Central memory CD8-positive, alpha-beta T cell (primary cell): ENCODE results near the gene DYSF.

ENCODE experiments used
- ATAC-seq: fragments of 150-1000 bp; cut with Tn5 transposase; replicated peaks from 2 replicates; pipeline ENCODE4 v1.10.0; 2022; ENCODE audit warnings: mild to moderate bottlenecking, moderate FRiP score, moderate number of reproducible peaks; ENCODE audit not compliant: poor library complexity, severe bottlenecking; ENCODE audit errors: extremely low read depth
- DNase-seq, 2 donors: peaks; one replicate each; pipeline ENCODE4 v3.0.0; 2021; ENCODE audit warnings: low spot score in 2 of 2
- H3K27ac Mint-ChIP-seq: one replicate; pipeline ENCODE4 v1.8.0; 2022; ENCODE audit warnings: low read depth, mild to moderate bottlenecking, moderate library complexity, mixed read lengths
- H3K27me3 Mint-ChIP-seq: one replicate; pipeline ENCODE4 v1.8.0; 2022; ENCODE audit warnings: mixed read lengths
- H3K36me3 Mint-ChIP-seq: one replicate; pipeline ENCODE4 v1.8.0; 2022; ENCODE audit warnings: mild to moderate bottlenecking, moderate library complexity, mixed read lengths; ENCODE audit not compliant: insufficient read depth
- H3K4me1 Mint-ChIP-seq: one replicate; pipeline ENCODE4 v1.8.0; 2022; ENCODE audit warnings: mixed read lengths
- H3K4me3 Mint-ChIP-seq: one replicate; pipeline ENCODE4 v1.8.0; 2022; ENCODE audit warnings: mild to moderate bottlenecking, moderate library complexity, mixed read lengths
- H3K9me3 Mint-ChIP-seq: one replicate; pipeline ENCODE4 v1.8.0; 2022; ENCODE audit warnings: mixed read lengths

DYSF gene

GRCh38 chr2:71603851-71604725, 150.7 kb downstream of the DYSF start:
- DNase-seq = no peak
- ATAC-seq = no peak
- Mint-ChIP-seq H3K36me3 (no peaks in the 10 kb centered on the region), H3K4me3 (no peak overlapping the region), H3K27ac (no peak overlapping the region), H3K4me1 (peaks cover 4% of the 10 kb centered on the region), H3K9me3 (no peaks in the 10 kb centered on the region), H3K27me3 (peaks cover 50% of the 10 kb centered on the region)

DNA sequence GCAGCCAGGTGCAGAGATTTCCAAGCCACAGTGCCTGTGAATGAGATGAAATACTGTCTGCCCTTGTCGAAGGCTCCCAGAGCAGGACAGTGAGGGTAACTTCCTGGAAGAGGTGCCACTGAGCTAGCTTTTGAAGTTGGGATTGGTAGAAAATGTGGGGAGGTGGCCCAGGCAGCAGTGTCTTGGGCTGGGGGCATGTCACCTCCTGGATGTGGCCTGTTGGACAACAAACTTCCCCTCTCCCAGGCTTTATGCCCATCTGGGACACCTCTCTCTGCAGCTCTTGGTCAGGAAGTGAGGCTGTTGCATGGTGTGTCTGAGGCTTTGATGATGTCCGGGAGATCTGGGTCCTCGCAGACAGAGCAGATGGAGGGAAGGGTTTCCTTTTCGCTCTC, 151.4 kb downstream of the DYSF start:
- ATAC-seq (no peak), DNase-seq (no peak)
- H3K27ac Mint-ChIP-seq = no peak overlapping the region
- H3K9me3 Mint-ChIP-seq = no peaks in the 10 kb centered on the region
- no peaks in the 10 kb centered on the region for H3K36me3 Mint-ChIP-seq
- H3K27me3 Mint-ChIP-seq = peaks cover 45% of the 10 kb centered on the region
- H3K4me3 Mint-ChIP-seq = no peak overlapping the region
- H3K4me1 Mint-ChIP-seq = peaks cover 4% of the 10 kb centered on the region

DNA sequence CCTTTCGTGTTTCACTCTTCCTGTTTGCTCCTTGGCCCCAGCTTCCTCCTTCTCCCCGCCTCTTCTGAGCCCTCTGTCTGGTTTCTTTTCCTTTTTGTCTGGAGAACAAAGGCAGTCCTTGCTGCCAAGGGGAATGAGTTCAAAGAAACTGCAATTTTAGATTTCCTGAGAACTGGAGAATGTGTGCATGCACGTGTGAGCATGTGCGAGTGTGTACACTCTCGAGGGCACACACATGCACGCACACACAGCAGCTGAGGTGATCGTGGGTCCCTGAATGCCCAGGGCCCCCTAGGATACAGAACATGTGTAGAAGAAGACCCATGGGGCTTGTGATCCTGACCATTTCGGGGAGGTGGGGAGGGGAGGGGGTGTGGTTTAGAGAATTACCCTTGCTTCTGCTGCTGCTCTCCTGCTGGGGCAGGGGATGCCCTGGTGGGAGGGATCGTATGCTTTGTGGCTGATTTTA, 151.8 kb downstream of the DYSF start:
- Mint-ChIP-seq H3K4me1 (peaks cover 4% of the 10 kb centered on the region), H3K27me3 (peaks cover 40% of the 10 kb centered on the region)
- DNase-seq = no peak

DNA sequence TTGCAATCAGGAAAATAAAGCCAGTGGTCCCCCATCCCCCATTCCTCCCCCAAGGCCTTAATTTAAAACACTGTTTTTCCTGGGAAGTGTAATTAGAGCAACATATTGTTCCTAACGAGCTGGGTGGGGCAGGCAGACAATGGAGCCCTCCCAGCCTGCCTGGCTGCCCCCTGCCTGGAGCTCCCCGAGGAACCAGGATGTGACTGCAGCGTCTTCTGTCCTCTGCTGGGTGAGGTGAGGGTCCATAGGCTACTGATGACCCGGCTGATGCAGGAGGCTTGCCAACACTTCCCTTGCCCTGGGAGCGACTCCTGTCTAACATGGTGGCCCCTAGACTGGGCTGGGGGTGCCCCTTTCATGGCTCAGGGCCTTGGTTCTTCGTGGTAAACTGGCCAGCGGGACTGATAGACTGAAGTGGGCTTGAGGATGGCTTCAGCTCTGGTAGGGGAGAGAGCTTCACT, 152.4 kb downstream of the DYSF start:
- Mint-ChIP-seq H3K4me1 (peaks cover 4% of the 10 kb centered on the region), H3K36me3 (no peaks in the 10 kb centered on the region), H3K9me3 (no peaks in the 10 kb centered on the region), H3K4me3 (no peak overlapping the region), H3K27me3 (peaks cover 40% of the 10 kb centered on the region), H3K27ac (no peak overlapping the region)
- ATAC-seq (no peak), DNase-seq (no peak)

More for the DNA sequence above, 151.8 kb downstream of the DYSF start:
- Mint-ChIP-seq H3K27ac (no peak overlapping the region), H3K4me3 (no peak overlapping the region), H3K36me3 (no peaks in the 10 kb centered on the region), H3K9me3 (no peaks in the 10 kb centered on the region)
- no peak for ATAC-seq

DNA sequence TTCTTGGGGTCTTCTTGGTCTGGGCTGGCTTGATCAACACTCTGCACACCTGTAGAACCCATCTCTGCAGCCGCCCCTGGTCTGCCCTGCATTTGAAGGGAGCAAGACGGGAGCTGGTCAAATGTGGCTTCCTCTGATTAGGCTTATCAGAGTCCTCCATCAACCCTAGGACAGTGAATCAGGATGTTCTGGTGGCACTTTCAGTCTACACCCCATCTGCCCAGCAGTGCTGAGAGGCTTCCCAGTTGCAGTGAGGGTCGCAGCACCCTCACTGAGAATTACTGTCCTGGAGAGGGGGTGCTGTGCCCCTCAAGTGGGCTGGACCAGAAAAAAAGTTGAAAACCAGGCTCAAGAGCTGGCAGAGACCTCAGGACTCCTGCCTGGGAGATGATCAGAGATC, 152.9 kb downstream of the DYSF start:
- ATAC-seq (no peak), DNase-seq (no peak)
- no peak overlapping the region for H3K27ac Mint-ChIP-seq
- H3K4me1 Mint-ChIP-seq = peaks cover 4% of the 10 kb centered on the region
- no peaks in the 10 kb centered on the region for H3K36me3 Mint-ChIP-seq
- H3K9me3 Mint-ChIP-seq = no peaks in the 10 kb centered on the region
- no peak overlapping the region for H3K4me3 Mint-ChIP-seq
- H3K27me3 Mint-ChIP-seq = peaks cover 40% of the 10 kb centered on the region

DNA sequence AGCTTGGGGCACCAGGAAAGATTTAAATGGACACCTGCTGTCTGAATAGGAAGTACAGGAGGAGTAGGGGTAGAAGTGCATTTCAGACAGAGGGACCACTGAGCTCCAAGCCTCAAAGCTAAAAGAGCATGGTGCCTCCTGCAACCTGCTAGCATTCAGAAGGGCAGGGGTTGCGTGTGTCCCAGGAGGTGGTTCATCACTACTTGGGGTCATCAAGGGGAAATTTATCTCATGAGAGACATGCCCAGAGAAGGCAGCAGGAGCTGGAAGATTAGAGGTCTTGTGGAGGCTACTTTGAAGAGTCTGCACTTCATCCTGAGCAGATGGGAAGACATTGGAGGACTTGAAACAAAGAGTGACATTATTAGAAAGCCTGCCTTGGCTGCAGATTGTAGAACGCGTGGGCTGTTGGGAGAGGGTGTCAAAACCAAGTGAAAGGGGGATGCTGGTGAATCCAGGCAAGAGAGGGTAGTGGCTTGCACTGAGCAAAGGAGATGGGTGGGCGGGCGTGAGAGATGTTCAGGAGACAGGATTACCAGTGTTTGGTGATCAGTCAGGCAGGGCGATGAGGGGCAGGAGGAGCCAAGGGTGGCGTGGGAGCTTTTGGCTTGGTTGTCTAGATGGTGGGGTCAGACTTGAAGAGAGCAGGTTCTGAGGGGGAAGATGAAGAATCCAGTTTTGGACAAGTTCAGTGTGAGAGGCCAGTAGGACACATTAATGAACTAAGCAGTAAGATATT, 154.0 kb downstream of the DYSF start:
- DNase-seq = no peak
- Mint-ChIP-seq H3K9me3 (no peaks in the 10 kb centered on the region), H3K4me3 (no peak overlapping the region), H3K36me3 (no peaks in the 10 kb centered on the region), H3K27me3 (peaks cover 40% of the 10 kb centered on the region), H3K27ac (no peak overlapping the region), H3K4me1 (peaks cover 4% of the 10 kb centered on the region)
- ATAC-seq = no peak

GRCh38 chr2:71608034-71608433, 154.7 kb downstream of the DYSF start:
- no peaks in the 10 kb centered on the region for H3K9me3 Mint-ChIP-seq
- no peak for ATAC-seq
- H3K4me1 Mint-ChIP-seq = peaks cover 3% of the 10 kb centered on the region
- no peak overlapping the region for H3K27ac Mint-ChIP-seq
- DNase-seq = no peak
- H3K4me3 Mint-ChIP-seq = no peak overlapping the region
- peaks cover 33% of the 10 kb centered on the region for H3K27me3 Mint-ChIP-seq
- no peaks in the 10 kb centered on the region for H3K36me3 Mint-ChIP-seq

DNA sequence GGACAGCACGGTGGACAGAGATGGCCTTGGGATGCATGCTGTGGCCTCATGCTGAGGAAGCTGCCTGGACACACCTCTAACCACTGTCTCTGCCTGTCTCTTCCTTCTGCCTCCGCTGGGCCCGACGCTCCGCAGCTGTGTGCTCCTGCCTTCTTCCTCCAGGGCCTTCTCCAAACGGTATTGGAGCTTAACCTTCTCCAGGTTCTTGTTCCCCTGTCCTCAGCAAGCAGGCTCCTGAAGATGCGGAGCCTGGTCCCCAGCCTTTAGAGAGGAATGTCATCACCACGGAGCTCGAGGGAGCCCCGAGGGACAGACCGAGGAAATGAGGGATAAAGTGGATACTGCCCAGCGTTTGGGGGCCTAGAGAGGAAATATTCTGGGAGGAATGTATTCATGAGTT, 155.1 kb downstream of the DYSF start:
- Mint-ChIP-seq H3K4me1 (no peaks in the 10 kb centered on the region), H3K4me3 (no peak overlapping the region), H3K9me3 (no peaks in the 10 kb centered on the region), H3K27me3 (peaks cover 29% of the 10 kb centered on the region), H3K36me3 (no peaks in the 10 kb centered on the region), H3K27ac (no peak overlapping the region)
- DNase-seq = no peak
- no peak for ATAC-seq

DNA sequence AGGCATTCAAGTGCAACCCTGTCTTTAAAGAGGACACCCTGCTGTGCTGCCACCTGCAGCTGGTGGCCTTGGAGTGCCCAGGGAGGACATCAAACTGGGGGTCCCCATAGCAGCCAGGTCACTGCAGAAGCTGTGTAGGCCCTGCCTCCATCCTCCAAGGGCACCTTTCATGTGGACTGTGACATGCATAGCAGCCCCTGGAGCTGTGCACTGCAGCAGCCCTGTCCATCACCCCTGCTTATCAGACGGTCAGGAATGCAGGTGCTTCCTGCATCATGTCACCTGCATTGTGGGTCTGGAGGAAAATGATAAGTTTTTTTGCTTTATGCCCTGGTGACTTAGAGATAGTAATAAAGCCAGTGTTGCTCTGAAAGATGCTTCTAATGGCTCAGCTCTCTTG, 155.7 kb downstream of the DYSF start:
- H3K9me3 Mint-ChIP-seq = no peaks in the 10 kb centered on the region
- ATAC-seq = no peak
- peaks cover 29% of the 10 kb centered on the region for H3K27me3 Mint-ChIP-seq
- DNase-seq = no peak
- no peaks in the 10 kb centered on the region for H3K36me3 Mint-ChIP-seq
- H3K4me3 Mint-ChIP-seq = no peak overlapping the region
- no peaks in the 10 kb centered on the region for H3K4me1 Mint-ChIP-seq
- no peak overlapping the region for H3K27ac Mint-ChIP-seq

GRCh38 chr2:71609441-71609840, 156.1 kb downstream of the DYSF start:
- no peak overlapping the region for H3K27ac Mint-ChIP-seq
- no peak for DNase-seq
- no peaks in the 10 kb centered on the region for H3K36me3 Mint-ChIP-seq

GRCh38 chr2:71609958-71610357, 156.6 kb downstream of the DYSF start:
- no peak overlapping the region for H3K27ac Mint-ChIP-seq
- H3K4me3 Mint-ChIP-seq = no peak overlapping the region
- DNase-seq (no peak), ATAC-seq (no peak)
- no peaks in the 10 kb centered on the region for H3K36me3 Mint-ChIP-seq
- no peaks in the 10 kb centered on the region for H3K9me3 Mint-ChIP-seq
- no peaks in the 10 kb centered on the region for H3K4me1 Mint-ChIP-seq
- peaks cover 20% of the 10 kb centered on the region for H3K27me3 Mint-ChIP-seq

More at GRCh38 chr2:71609441-71609840, 156.1 kb downstream of the DYSF start:
- peaks cover 26% of the 10 kb centered on the region for H3K27me3 Mint-ChIP-seq
- ATAC-seq = no peak
- H3K4me1 Mint-ChIP-seq = no peaks in the 10 kb centered on the region
- H3K4me3 Mint-ChIP-seq = no peak overlapping the region
- no peaks in the 10 kb centered on the region for H3K9me3 Mint-ChIP-seq

GRCh38 chr2:71610671-71611070, 157.3 kb downstream of the DYSF start:
- DNase-seq = no peak
- Mint-ChIP-seq H3K9me3 (no peaks in the 10 kb centered on the region), H3K4me3 (no peak overlapping the region), H3K27ac (no peak overlapping the region), H3K4me1 (no peaks in the 10 kb centered on the region), H3K27me3 (peaks cover 15% of the 10 kb centered on the region), H3K36me3 (no peaks in the 10 kb centered on the region)
- no peak for ATAC-seq

DNA sequence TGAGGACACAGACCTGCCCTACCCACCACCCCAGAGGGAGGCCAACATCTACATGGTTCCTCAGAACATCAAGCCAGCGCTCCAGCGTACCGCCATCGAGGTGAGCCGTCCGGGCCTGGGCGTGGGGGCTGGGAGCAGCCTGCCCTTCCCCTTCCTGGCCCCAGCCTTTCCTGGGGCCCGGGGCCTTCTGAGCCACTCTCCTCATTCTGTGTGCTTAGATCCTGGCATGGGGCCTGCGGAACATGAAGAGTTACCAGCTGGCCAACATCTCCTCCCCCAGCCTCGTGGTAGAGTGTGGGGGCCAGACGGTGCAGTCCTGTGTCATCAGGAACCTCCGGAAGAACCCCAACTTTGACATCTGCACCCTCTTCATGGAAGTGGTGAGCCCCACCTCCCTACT, 157.9 kb downstream of the DYSF start:
- Mint-ChIP-seq H3K36me3 (no peaks in the 10 kb centered on the region), H3K4me1 (no peaks in the 10 kb centered on the region), H3K27me3 (peaks cover 15% of the 10 kb centered on the region), H3K4me3 (no peak overlapping the region), H3K9me3 (no peaks in the 10 kb centered on the region), H3K27ac (no peak overlapping the region)
- ATAC-seq = no peak
- DNase-seq = no peak
